Measurements from ENCODE around the gene ANAPC16.

GRCh38 chr10:72241691-72242252 is 26.0 kb downstream of the ANAPC16 start:
- TF ChIP-seq CTCF (IDR thresholded peaks at IDR 0.05; ENCODE audit: insufficient read depth, low read length) (no peak), POLR2AphosphoS5 (IDR thresholded peaks at IDR 0.05; ENCODE audit: low read depth) (no peak), SPI1 (IDR thresholded peaks at IDR 0.05; ENCODE audit: borderline replicate concordance, low read depth) (no peak)

Data from HL-60 (cell line).